ENCODE results near the gene FOSB.
"Not testable (repeated sequence)": the region's sequence is repeated elsewhere in the genome, so short reads cannot be mapped to it uniquely, and the experiment has no call there.

The FOSB gene

DNA sequence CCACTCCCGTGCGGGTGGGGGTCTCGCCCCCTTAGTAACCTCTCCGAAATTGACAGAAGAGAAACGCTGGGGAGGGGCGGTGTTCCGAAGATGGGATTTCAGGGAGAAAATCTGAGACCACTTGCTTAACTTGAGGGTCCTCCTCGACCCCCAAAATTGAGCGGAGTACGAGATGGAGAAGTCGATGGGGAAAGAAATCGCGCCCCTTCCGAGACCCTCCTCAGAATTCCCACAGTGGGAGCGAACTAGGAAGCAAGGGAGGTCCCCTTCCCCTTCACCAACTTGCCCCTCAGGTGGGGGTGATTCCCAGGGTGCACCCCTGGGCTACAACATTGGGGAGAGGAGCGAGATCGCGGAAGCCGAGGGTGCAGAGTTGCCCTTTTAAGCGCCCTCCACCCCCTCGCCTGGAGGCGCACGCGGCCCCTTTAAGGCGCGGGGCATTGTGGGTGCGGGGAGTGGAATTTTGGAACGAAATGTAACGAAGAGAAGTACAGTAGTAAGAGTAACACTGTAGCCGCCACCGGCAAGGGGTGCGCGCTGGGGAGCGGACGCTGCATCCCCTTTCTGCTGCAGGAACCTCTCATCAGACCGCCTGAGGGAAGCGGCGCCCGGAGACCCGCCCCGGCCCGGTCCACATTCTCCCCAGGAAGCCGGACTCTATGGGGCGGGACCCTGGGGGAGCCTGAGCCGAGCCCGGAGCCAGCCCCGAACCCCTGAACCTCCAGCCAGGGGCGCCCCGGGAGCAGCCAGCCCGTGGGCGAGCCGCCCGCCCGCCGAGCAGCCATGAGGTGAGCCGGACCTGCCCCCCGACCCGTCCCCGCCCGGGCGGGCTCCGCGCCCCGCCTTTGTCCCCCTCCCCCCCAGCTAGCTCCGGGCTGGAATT, 39.4 kb downstream of the FOSB start, which contains the start of gene VASP:
TSS of gene VASP (plus strand) at position 491 of the 883 bp plus-strand sequence. CDS start at position 784, 293 bp downstream.
- peak; percentile 91 for DNase-seq

DNA sequence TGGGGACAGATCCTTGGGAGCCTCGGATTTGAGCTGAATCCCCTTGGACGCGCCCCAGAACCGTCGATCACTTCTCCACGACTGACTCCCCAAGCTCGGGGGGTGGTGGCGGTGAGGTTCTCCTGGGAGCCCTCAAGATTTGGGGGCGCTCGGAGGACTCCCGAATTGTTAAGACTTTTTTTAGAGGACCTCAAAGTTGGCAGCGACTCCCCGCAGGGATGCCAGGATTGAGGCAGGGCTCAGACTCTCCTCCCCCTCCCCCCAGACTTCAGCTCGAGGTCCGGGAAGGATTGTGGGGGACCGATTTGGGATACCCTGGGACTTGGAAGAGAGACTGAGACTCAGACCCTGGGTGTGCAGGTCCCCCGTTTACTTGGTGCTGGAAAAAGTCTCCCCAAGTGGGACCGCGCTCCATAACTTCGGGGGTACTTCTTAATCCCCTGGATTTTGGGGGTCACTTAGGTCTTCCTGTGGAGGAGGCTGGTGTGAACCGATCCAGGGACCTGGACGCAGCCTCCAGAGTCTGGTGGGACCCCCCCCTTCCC, 40.1 kb downstream of the FOSB start:
- DNase-seq = peak; percentile 10

- DNase-seq = peak; percentile 45
These were observed 40.6 kb downstream of the FOSB start for GRCh38 chr19:45508417-45508860.

DNA sequence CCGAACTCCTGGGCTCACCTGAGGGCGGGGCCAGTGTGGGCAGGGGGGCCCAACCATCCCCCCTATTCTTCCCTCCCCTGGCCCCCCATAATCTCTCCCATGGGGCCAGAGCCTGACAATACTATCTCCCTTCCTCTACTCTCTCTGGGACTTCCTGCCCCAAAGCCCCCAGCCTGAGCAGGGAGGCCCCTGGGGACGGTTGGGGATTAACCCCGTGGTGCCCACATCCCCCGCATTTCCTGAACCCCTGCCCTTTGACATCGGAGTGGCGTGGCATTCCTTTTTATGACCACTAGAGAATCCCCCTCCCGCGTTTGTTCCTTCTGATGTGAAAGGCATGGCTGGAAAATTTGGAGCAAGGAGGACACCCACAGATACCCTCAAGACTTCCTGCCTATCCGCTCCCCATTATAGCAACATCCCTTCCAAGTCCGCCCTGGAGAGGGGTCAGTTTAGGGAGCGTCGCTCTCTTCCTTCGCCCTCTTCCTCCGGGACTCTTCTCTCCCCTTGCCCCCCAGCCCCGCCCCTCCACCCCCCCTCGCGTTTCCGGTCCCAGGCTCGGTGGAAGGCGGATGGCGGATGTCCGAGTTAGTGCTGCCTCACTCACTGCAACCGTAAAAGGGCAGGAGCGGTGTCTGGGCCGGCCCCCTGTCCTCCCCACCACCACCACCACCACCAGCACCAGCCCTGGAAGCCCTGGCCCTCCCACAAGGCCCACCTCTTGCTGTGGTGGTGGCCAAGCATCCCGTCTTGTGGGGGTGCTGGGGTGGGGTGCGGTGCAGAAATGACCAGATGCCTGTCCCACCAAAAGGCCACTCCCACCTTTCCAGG, 41.3 kb downstream of the FOSB start:
- peak; percentile 38 for DNase-seq

GRCh38 chr19:45509692-45510015, 41.9 kb downstream of the FOSB start:
- DNase-seq = no peak

DNA sequence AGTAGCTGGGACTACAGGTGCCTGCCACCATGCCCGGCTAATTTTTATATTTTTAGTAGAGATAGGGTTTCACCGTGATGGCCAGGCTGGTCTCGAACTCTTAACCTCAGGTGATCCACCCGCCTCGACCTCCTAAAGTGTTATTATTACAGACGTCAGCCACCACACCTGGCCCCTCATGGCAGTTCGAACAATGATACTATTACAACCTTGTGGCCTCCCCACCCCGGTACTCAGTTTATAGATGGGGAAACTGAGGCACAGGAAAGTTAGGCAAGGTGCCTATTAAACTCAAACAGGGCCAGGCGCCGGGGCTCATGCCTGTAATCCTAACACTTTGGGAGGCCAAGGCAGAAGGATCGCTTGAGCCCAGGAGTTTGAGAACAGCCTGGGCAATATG, 42.6 kb downstream of the FOSB start:
- DNase-seq = not testable (repeated sequence)

DNA sequence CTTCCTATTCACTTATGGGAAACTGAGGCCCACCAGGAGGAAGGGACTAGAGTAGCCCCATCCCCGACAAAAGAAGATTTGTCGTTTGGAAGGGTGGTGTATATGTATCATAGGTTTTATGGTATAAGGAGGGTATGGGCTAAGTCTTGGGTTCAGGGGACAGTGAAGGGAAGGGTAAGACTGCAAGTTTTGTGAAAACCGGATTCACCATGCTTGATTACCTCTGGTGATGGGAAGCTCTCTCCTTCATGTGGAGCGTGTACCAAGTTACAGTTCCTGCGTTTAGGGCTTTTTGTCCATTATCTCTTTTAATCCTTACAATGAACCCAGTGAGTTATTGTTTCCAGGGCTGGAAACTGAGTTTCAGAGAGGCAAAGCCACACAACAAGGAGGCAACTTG, 43.3 kb downstream of the FOSB start:
- no peak for DNase-seq

DNA sequence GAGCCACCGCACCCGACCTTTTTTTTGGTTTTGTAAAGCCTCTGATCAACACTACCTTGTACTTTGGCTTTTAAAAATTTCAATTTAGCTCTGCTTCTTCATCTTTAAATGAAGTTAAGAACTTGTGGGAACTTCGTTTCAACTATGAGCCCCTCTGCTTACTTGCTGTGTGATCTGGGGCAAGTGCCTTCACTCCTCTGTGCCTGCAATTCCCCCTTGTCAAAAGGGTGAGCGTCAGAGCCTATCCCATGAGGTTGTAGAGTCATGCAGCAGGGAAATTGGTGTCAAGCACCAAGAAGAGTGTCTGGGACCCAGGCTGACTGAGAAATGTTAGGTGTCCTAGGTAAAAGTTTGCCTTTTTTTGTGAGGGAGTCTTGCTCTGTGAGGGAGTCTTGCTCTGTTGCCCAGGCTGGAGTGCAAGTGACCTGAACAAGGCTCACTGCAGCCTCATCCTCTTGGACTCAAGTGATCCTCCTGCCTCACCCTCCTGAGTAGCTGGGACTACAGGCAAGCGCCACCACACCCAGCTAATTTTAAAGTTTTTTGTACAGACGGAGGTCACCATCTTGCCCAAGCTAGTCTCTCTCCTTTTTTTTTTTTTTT, 45.2 kb downstream of the FOSB start:
- DNase-seq = no peak

DNA sequence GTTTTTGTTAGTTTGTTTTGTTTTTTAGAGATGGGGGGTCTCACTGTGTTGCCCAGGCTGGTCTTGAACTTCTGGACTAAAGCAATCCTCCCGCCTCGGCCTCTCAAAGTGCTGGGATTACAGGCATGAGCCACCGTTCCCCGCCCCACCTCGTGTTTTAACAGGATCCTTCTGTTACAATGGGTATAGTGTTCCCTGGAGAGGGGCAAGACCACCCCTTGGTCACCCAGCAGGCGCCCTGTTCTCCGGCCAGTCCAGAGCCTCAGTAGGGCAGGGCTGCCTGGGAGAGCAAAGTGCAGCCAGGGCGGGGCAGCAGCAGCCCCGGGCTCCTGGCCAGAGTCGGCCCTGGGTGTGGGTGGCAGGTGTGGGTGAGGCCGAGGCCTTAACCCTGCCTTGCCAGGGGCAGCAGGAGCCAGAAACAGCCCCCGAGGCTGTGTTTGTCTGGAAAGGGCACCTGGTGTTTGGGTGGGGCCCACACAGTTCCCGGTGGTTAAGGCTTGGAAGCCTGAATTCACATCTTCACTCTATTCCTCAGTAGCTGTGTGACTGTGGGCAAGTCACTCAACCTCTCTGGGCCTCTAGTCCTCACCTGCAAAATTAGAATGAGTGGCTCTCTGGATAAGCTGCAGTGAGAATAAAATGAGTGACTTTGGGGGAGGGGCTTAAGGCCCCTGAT, 46.7 kb downstream of the FOSB start:
- peak; percentile 59 for DNase-seq

DNA sequence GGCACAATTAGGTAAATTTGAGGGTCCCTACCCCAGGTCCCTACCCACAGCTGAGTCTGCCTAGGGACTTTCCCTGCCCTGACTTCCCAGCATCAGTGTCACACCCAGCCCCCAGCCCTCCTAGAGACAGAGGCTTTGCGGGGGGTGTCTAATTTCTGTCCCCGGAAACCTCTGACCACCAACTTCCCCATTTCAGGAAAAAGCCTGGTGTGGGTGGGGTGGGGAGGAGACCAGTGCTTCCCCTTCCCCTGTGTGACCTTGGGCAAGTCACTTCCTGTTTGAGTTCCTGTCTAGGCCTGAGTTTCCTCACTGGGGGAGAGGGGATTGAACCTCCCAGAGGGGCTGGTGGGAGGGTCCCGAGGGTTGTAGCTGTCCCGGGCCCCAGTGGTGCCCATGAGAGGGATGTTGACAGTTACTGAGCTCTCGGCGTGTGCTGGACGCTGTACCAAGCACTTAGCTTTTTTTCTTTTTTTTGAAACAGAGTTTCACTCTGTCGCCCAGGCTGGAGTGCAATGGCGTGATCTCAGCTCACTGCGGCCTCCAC, 47.4 kb downstream of the FOSB start:
- peak; percentile 21 for DNase-seq

DNA sequence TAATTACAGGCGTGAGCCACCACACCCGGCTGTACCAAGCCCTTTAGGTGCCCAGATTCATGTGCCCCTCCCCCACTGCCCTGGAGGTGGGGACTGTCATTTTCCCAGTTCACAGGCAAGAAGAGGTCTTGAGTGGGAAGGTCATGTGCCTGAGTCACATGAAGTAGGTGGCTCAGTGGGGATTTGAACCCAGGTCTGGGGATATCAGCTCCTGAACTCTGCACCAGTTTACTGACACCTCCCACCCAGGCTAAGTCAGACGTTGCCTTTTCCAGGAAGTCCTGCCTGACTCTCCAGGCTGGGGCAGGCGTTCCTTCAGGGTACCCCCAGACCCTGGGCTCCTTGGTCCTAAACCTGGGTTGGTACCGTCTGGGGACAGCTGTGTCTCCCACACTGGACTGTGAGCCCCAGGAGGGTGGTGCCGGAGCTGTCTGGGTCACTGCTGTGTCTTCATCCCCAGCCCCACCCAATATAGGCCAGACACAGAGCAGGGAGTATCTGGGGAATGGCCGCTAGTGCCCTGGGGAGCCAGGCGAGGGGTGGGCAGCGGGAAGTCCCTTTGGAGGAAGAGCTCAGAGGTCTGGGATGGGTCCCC, 48.1 kb downstream of the FOSB start:
- no peak for DNase-seq

DNA sequence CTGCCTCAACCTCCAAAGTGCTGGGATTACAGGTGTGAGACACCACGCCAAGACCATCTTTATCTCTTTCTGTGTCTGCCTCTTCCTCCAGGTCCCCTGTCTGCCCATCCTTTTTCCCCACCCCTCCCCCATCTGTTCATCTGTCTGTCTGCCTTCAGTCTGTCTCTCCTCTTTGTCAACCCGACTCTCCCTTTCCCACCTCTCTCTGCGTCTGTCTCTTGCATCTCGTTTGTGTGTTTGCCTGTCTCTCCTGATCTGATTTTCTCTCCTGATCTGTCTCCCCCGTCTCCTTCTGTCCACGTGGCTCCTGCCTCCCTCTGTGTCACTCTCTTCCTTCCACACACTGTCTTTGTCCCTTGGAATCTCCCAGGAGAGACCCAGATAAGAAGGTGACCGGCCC, 49.4 kb downstream of the FOSB start:
- no peak for DNase-seq

GRCh38 chr19:45517641-45518468, 50.1 kb downstream of the FOSB start:
- no peak for DNase-seq

GRCh38 chr19:45518469-45518826, 50.7 kb downstream of the FOSB start:
- no peak for DNase-seq

GRCh38 chr19:45522010-45522941, 54.5 kb downstream of the FOSB start:
- no peak for DNase-seq

GRCh38 chr19:45523642-45524256, 56.0 kb downstream of the FOSB start:
- peak; percentile 80 for DNase-seq

- no peak for DNase-seq
These were observed 56.9 kb downstream of the FOSB start for GRCh38 chr19:45524575-45525129.
